MCF 10A (cell line): ENCODE data around the gene FTL. TPM values are rescaled to one million over a fixed set of nuclear protein-coding genes. Genes with fewer than 3 reads are reported as not detected.

Experiments
- BruUV-seq: library from RNA; stranded (reverse); fragments of 400-500 nt; replicated peaks from 2 replicates; lab custom pipeline; 2021; lab: Mats Ljungman, UMichigan
- CTCF ChIA-PET: fragments of 300-600 bp; sonication (Branson Sonifier 250); formaldehyde crosslinking; extraction: SDS; loops from one replicate; lab custom pipeline; 2021; ENCODE audit warnings: antibody characterized with exemption, inconsistent platforms; lab: Yijun Ruan, JAX
- POLR2A ChIA-PET: fragments of 300-600, 350-650 bp; sonication (Branson Sonifier 250); formaldehyde crosslinking; extraction: SDS; loops from one replicate; lab custom pipeline; 2020; ENCODE audit warnings: antibody characterized with exemption, inconsistent platforms; lab: Yijun Ruan, JAX
- DNase-seq: peaks from one replicate; pipeline ENCODE4 v3.0.0-alpha.2; 2018; ENCODE audit not compliant: unreplicated experiment
- H3K27ac Mint-ChIP-seq: one replicate; pipeline ENCODE4 v1.8.0; 2022; ENCODE audit warnings: mild to moderate bottlenecking, low read depth, mixed read lengths; ENCODE audit not compliant: unreplicated experiment
- H3K27me3 Mint-ChIP-seq: one replicate; pipeline ENCODE4 v1.8.0; 2022; ENCODE audit warnings: mixed read lengths; ENCODE audit not compliant: insufficient read depth, unreplicated experiment
- H3K36me3 Mint-ChIP-seq: one replicate; pipeline ENCODE4 v1.8.0; 2022; ENCODE audit warnings: mild to moderate bottlenecking, moderate library complexity, mixed read lengths; ENCODE audit not compliant: insufficient read depth, unreplicated experiment
- H3K4me1 Mint-ChIP-seq: one replicate; pipeline ENCODE4 v1.8.0; 2022; ENCODE audit warnings: mixed read lengths; ENCODE audit not compliant: insufficient read depth, unreplicated experiment
- H3K4me3 Mint-ChIP-seq: one replicate; pipeline ENCODE4 v1.8.0; 2022; ENCODE audit warnings: mild to moderate bottlenecking, moderate library complexity, mixed read lengths; ENCODE audit not compliant: unreplicated experiment
- H3K9me3 Mint-ChIP-seq: one replicate; pipeline ENCODE4 v1.8.0; 2022; ENCODE audit warnings: mixed read lengths; ENCODE audit not compliant: unreplicated experiment
- intact Hi-C: fragments of 100-400 bp; cut with micrococcal nuclease; formaldehyde crosslinking; loops from 2 replicates; pipeline ENCODE4 v1.14.1; 2022
- total RNA-seq: library from RNA; stranded (reverse); gene quantifications from 2 replicates; pipeline ENCODE4 v1.2.3, GENCODE V29; 2022
- TF ChIP-seq, protein P1 (sequence below): fragments of 200-600 bp; IDR thresholded peaks from one replicate; pipeline ENCODE4 v1.8.0; 2022; ENCODE audit warnings: antibody characterized with exemption, mild to moderate bottlenecking; ENCODE audit not compliant: unreplicated experiment

The FTL gene
- total RNA-seq, 1 experiment from 2014 or later = 275 TPM

- peak; percentile 98 for DNase-seq
- intact Hi-C loops = loop anchor here (2.0 to 5.0 kb wide), 2 partner anchors 54 to 77 kb away; partner anchors contain the start of gene NUCB1
- no TSS peak for BruUV-seq
- Mint-ChIP-seq H3K4me1 (peaks cover 6% of the 10 kb centered on the region), H3K27me3 (no peaks in the 10 kb centered on the region), H3K9me3 (no peaks in the 10 kb centered on the region), H3K36me3 (peaks cover 44% of the 10 kb centered on the region), H3K27ac (peak within 1 kb of the TSS; percentile 83), H3K4me3 (peak within 1 kb of the TSS; percentile 81)
- TF ChIP-seq, protein P1, sequence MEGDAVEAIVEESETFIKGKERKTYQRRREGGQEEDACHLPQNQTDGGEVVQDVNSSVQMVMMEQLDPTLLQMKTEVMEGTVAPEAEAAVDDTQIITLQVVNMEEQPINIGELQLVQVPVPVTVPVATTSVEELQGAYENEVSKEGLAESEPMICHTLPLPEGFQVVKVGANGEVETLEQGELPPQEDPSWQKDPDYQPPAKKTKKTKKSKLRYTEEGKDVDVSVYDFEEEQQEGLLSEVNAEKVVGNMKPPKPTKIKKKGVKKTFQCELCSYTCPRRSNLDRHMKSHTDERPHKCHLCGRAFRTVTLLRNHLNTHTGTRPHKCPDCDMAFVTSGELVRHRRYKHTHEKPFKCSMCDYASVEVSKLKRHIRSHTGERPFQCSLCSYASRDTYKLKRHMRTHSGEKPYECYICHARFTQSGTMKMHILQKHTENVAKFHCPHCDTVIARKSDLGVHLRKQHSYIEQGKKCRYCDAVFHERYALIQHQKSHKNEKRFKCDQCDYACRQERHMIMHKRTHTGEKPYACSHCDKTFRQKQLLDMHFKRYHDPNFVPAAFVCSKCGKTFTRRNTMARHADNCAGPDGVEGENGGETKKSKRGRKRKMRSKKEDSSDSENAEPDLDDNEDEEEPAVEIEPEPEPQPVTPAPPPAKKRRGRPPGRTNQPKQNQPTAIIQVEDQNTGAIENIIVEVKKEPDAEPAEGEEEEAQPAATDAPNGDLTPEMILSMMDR = no peak
- ChIA-PET POLR2A (interaction anchor here (0.6 to 4.3 kb wide), 9 partner anchors 11 to 308 kb away, joined by 3 to 39 read pairs (median 3); partner anchors contain the start of genes CA11, FTL and PPP1R15A), CTCF (interaction anchor here (0.5 to 0.7 kb wide), 3 partner anchors 11 to 106 kb away, joined by 3 to 6 read pairs (median 5); no protein-coding TSS in a partner anchor)
Observed at GRCh38 chr19:48954595-48955307, 10.4 kb upstream of the FTL start, which contains the start of gene BAX. TSS of gene BAX (plus strand) at chr19:48954875. CDS start at chr19:48954929, 54 bp downstream.

GRCh38 chr19:48955308-48955958 lies 9.7 kb upstream of the FTL start:
- intact Hi-C loops = loop anchor here (2.0 kb wide), 1 partner anchor 55 kb away; the partner anchor contains the start of gene NUCB1
- ChIA-PET POLR2A (interaction anchor here (0.7 to 4.3 kb wide), 4 partner anchors 10 to 309 kb away, joined by 3 to 38 read pairs (median 4); partner anchors contain the start of genes CA11 and FTL), CTCF (interaction anchor here (0.5 to 1.0 kb wide), 4 partner anchors 17 to 521 kb away, joined by 3 read pairs; partner anchors contain the start of gene RUVBL2)
- peak overlapping the region; percentile 83 for H3K27ac Mint-ChIP-seq
- H3K4me1 Mint-ChIP-seq = peaks cover 6% of the 10 kb centered on the region
- TF ChIP-seq, protein P1 = no peak
- no peaks in the 10 kb centered on the region for H3K27me3 Mint-ChIP-seq
- peaks cover 46% of the 10 kb centered on the region for H3K36me3 Mint-ChIP-seq
- peak overlapping the region; percentile 81 for H3K4me3 Mint-ChIP-seq
- TSS peak; percentile 39 for BruUV-seq
- DNase-seq = no peak
- H3K9me3 Mint-ChIP-seq = no peaks in the 10 kb centered on the region

DNA sequence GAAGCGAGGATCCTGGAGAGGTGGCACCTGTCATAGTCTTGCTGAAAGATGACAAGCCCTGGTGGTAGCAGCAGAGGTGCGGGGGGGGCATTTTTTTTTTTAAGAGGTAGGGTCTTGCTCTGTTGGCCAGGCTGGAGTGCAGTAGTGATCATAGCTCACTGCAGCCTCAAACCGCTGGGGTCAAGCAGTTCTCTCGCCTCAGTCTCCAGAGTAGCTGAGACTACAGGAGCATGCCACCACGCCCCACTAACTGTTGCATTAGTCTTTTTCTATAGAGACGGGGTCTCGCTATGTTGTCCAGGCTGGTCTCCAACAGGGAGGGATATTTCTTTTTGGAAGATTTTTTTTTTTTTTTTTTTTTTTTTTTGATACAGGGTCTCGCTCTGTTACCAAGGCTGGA lies 7.1 kb upstream of the FTL start:
- intact Hi-C loops = no loop called here
- POLR2A ChIA-PET = interaction anchor here (0.7 to 1.1 kb wide), 2 partner anchors 83 to 86 kb away, joined by 3 to 4 read pairs; partner anchors contain the start of gene PPP1R15A

More for the DNA sequence above, 7.1 kb upstream of the FTL start:
- CTCF ChIA-PET = interaction anchor here (0.6 kb wide), 1 partner anchor 1745 kb away, joined by 3 read pairs; no protein-coding TSS in a partner anchor
- H3K9me3 Mint-ChIP-seq = no peaks in the 10 kb centered on the region
- H3K27me3 Mint-ChIP-seq = no peaks in the 10 kb centered on the region
- no peak for DNase-seq
- peaks cover 57% of the 10 kb centered on the region for H3K36me3 Mint-ChIP-seq
- no peak overlapping the region for H3K4me3 Mint-ChIP-seq
- no TSS peak for BruUV-seq
- no peak overlapping the region for H3K27ac Mint-ChIP-seq
- TF ChIP-seq, protein P1 = no peak
- peaks cover 16% of the 10 kb centered on the region for H3K4me1 Mint-ChIP-seq
